ENCODE data around the gene TAP1. TPM values are rescaled to one million over a fixed set of nuclear protein-coding genes. Genes with fewer than 3 reads are reported as not detected.

Gene TAP1, protein sequence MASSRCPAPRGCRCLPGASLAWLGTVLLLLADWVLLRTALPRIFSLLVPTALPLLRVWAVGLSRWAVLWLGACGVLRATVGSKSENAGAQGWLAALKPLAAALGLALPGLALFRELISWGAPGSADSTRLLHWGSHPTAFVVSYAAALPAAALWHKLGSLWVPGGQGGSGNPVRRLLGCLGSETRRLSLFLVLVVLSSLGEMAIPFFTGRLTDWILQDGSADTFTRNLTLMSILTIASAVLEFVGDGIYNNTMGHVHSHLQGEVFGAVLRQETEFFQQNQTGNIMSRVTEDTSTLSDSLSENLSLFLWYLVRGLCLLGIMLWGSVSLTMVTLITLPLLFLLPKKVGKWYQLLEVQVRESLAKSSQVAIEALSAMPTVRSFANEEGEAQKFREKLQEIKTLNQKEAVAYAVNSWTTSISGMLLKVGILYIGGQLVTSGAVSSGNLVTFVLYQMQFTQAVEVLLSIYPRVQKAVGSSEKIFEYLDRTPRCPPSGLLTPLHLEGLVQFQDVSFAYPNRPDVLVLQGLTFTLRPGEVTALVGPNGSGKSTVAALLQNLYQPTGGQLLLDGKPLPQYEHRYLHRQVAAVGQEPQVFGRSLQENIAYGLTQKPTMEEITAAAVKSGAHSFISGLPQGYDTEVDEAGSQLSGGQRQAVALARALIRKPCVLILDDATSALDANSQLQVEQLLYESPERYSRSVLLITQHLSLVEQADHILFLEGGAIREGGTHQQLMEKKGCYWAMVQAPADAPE
- 9.3 to 10.4 TPM (median 10.3 TPM) in 3 replicates for total RNA-seq

GRCh38 chr6:32853541-32854375, at the start of gene TAP1, which contains the start of gene PSMB9:
TSS of gene TAP1 (minus strand) at chr6:32853704. CDS start at chr6:32853636, 68 bp downstream.
TSS of gene PSMB9 (plus strand) at chr6:32854192. CDS start at chr6:32854230, 38 bp downstream.
- Mint-ChIP-seq H3K9me3 (no peaks in the 10 kb centered on the region), H3K4me1 (peaks cover 17% of the 10 kb centered on the region), H3K27ac (peak within 1 kb of the TSS; percentile 98), H3K36me3 (peaks cover 11% of the 10 kb centered on the region), H3K4me3 (peak within 1 kb of the TSS; percentile 91), H3K27me3 (ENCODE audit: low read depth) (peaks cover 91% of the 10 kb centered on the region)
- DNase-seq (ENCODE audit: low spot score in 2 of 2, unreplicated experiment in 2 of 2) = peak; percentile 80 to 90
- TF ChIP-seq, protein P1, sequence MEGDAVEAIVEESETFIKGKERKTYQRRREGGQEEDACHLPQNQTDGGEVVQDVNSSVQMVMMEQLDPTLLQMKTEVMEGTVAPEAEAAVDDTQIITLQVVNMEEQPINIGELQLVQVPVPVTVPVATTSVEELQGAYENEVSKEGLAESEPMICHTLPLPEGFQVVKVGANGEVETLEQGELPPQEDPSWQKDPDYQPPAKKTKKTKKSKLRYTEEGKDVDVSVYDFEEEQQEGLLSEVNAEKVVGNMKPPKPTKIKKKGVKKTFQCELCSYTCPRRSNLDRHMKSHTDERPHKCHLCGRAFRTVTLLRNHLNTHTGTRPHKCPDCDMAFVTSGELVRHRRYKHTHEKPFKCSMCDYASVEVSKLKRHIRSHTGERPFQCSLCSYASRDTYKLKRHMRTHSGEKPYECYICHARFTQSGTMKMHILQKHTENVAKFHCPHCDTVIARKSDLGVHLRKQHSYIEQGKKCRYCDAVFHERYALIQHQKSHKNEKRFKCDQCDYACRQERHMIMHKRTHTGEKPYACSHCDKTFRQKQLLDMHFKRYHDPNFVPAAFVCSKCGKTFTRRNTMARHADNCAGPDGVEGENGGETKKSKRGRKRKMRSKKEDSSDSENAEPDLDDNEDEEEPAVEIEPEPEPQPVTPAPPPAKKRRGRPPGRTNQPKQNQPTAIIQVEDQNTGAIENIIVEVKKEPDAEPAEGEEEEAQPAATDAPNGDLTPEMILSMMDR (IDR thresholded peaks at IDR 0.05; ENCODE audit: unreplicated experiment) = peak; percentile 42

- peak overlapping the region; percentile 99 for H3K4me3 Mint-ChIP-seq
- no peak for DNase-seq (ENCODE audit: low spot score in 2 of 2, unreplicated experiment in 2 of 2)
- no peaks in the 10 kb centered on the region for H3K9me3 Mint-ChIP-seq
- H3K27ac Mint-ChIP-seq = peak overlapping the region; percentile 99
- TF ChIP-seq, protein P1 (IDR thresholded peaks at IDR 0.05; ENCODE audit: unreplicated experiment) = no peak
- H3K4me1 Mint-ChIP-seq = peaks cover 20% of the 10 kb centered on the region
- no peaks in the 10 kb centered on the region for H3K36me3 Mint-ChIP-seq
- peaks cover 8% of the 10 kb centered on the region for H3K27me3 Mint-ChIP-seq (ENCODE audit: low read depth)
Observed at GRCh38 chr6:32895006-32895345, 41.5 kb upstream of the TAP1 start.

- peaks cover 12% of the 10 kb centered on the region for H3K27me3 Mint-ChIP-seq (ENCODE audit: low read depth)
- H3K36me3 Mint-ChIP-seq = no peaks in the 10 kb centered on the region
- H3K4me3 Mint-ChIP-seq = peak overlapping the region; percentile 99
- TF ChIP-seq, protein P1 (IDR thresholded peaks at IDR 0.05; ENCODE audit: unreplicated experiment) = no peak
- H3K4me1 Mint-ChIP-seq = peaks cover 20% of the 10 kb centered on the region
- peak overlapping the region; percentile 99 for H3K27ac Mint-ChIP-seq
- H3K9me3 Mint-ChIP-seq = no peaks in the 10 kb centered on the region
- peak; percentile 90 to 99 for DNase-seq (ENCODE audit: low spot score in 2 of 2, unreplicated experiment in 2 of 2)
Observed at GRCh38 chr6:32894085-32895005, 40.8 kb upstream of the TAP1 start.

DNA sequence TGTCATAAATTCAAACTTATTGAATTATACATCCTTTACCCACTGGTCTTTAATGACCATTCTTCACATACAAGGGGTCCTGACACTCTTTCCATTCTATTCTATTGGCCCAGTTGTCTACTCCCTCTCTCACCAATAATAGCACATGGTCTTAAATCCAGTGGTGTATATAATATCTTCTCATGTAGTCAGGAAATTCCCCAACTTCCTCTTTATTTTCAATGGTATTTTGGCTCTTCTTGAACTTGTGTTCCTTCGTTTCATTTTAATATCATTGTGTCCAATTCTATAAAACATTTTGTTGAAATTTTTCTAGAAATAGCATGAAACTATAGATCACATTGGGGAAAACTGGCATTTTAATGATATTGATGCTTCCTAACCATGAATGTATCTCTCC, 37.3 kb upstream of the TAP1 start:
- Mint-ChIP-seq H3K27me3 (ENCODE audit: low read depth) (peaks cover 19% of the 10 kb centered on the region), H3K4me1 (peaks cover 26% of the 10 kb centered on the region), H3K9me3 (no peaks in the 10 kb centered on the region), H3K36me3 (no peaks in the 10 kb centered on the region), H3K4me3 (no peak overlapping the region), H3K27ac (no peak overlapping the region)
- DNase-seq (ENCODE audit: low spot score in 2 of 2, unreplicated experiment in 2 of 2) = no peak
- TF ChIP-seq, protein P1 (IDR thresholded peaks at IDR 0.05; ENCODE audit: unreplicated experiment) = no peak

Measured in mesothelial cell of epicardium (in vitro differentiated cells).